Epithelial cell of esophagus (primary cell): Measurements from ENCODE around the gene LGALS3BP.
A peak's percentile ranks its signal among the peaks of the same experiment; 100 is the strongest.

Experiments
- DNase-seq: peaks from one replicate; pipeline ENCODE4 v3.0.0; 2010; ENCODE audit warnings: low read depth
- H3K4me3 ChIP-seq: 2 replicates; pipeline ENCODE4 v1.5.1; 2011; ENCODE audit warnings: mild to moderate bottlenecking, low read length, control low read depth
- TF ChIP-seq, protein P1 (sequence below): IDR thresholded peaks from 2 replicates; pipeline ENCODE4 v1.5.1; 2011; ENCODE audit warnings: low read depth, mild to moderate bottlenecking, low read length, control low read depth, inconsistent platforms; ENCODE audit not compliant: insufficient read depth; ENCODE audit errors: missing control alignments

LGALS3BP gene

DNA sequence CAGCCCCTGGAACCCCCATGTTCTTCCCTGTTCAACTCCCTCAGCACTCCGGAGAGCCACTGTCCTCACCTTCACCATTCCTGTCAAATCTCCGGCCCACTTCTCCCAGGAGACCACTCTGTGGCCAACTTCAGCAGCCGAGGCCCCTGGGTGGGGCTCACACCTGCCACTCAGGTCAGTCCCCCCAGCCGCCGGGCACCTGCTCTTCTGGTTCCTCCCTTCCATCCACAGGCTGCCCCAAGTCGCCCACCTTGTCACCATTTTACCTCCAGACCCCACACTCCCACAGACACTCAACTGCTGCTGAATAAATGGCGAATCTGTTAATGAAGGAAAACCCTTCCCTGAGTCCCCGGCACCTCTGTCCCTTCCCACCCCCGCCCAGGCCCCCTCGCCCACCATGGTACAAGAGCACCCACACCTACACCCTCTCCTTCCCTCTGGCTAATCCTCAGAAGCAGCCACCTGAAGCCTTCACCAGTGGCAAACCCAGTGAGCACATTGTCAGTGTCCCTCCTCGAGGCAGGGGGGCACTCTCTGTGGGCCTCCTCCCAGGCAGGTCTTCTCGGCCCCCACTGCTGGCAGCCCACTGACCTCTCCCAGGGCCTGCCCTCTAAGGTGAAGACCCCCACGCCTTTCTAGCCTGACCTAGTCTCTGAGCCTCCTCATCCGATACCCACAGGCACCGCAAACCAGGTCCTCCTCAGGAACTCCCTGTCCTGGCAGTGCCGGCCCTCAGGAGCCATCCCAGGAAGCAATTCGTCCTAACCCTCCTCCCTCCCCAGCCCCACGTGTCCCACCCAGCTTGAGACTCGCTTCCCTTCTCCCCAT, 21.7 kb upstream of the LGALS3BP start:
- no peak for DNase-seq
- no peak overlapping the region for H3K4me3 ChIP-seq
- TF ChIP-seq, protein P1, sequence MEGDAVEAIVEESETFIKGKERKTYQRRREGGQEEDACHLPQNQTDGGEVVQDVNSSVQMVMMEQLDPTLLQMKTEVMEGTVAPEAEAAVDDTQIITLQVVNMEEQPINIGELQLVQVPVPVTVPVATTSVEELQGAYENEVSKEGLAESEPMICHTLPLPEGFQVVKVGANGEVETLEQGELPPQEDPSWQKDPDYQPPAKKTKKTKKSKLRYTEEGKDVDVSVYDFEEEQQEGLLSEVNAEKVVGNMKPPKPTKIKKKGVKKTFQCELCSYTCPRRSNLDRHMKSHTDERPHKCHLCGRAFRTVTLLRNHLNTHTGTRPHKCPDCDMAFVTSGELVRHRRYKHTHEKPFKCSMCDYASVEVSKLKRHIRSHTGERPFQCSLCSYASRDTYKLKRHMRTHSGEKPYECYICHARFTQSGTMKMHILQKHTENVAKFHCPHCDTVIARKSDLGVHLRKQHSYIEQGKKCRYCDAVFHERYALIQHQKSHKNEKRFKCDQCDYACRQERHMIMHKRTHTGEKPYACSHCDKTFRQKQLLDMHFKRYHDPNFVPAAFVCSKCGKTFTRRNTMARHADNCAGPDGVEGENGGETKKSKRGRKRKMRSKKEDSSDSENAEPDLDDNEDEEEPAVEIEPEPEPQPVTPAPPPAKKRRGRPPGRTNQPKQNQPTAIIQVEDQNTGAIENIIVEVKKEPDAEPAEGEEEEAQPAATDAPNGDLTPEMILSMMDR: no peak

DNA sequence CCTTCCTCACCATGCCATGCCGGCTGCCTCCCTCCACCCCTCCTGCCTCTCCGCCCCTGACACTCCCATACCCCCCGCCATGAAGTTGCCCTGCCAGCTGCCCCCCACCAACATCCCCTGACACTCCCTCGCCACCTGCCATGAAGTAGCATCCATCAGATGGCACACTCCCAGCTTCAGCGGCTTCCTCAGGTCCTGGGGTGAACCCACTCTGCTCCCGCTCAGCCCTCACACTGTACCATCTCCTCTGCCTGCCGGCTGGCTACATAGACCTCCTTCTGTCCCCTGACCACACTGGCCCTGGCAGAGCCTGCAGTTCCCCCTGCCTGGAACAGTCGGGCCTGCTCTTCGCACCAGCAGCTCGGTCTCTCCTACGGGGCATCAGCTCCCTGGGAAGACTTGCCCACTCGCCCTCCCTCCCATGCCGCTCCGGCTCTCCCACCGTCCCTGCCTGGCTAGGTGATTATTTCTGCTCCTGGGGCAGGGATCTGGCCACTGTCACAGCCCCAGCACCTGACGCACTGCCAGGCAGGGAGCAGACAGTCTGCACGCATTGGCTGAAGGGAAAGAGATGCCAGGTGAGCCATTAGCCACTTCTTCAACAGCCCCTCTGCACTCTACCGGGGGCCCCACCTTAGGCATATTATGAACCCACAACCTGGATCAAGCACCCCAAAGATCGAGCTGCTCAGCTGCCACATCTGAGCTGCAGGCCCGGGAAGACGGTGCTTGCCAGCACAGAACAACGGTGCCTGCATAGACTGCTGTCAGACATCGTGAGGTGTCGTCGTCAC, 20.9 kb upstream of the LGALS3BP start:
- no peak for DNase-seq
- TF ChIP-seq, protein P1: no peak
- no peak overlapping the region for H3K4me3 ChIP-seq

DNA sequence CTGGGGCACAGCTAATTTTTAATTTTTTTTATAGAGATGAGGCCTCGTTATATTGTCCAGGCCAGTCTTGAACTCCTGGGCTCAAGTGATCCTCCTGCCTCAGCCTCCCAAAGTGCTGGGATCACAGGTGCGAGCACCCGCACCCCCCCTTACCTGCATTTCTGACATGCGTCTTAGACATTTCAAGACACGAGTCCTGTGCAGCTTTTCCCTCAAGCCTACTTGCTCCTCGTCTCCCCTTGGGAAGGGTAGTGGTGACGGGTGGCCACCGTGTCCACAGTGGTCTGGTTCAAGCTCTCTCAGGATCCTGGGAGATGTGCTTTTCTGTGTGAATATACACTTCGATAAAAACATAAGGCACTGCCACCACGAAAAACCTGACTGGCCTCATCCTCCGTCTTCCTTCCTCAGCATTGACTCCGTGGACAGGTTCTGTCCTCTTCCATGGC, 20.2 kb upstream of the LGALS3BP start:
- DNase-seq: no peak
- no peak overlapping the region for H3K4me3 ChIP-seq
- TF ChIP-seq, protein P1: no peak

DNA sequence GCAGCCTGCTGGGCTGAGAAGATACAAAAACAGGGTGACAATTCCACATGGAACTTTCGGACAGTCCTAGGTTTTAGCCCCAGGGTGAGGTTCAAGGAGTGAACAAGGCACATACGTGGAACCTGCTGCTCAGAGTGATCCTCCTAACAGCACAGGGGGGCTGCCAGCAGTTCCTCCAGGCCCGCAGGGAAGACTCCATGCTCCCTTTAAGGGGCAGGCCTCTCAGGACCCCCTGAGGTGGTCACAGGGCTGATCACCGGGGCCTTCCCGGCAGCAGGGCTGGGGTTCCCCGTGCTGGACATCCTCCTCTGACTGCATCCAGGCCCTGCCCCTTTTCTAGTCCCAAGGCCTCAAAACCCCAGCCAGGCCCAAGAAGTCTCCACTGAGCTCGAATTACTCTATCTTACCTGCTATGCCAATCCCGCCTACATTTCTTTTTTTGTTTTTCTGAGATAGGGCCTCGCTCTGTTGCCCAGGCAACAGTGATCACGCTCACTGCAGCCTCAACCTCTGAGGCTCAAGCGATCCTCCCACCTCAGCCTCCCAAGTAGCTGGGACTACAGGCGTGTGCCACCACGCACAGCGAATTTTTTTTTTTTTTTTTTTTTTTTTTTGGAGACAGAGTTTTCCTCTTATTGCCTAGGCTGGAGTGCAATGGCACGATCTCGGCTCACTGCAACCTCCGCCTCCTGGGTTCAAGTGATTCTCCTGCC, 19.5 kb upstream of the LGALS3BP start:
- no peak overlapping the region for H3K4me3 ChIP-seq
- DNase-seq: no peak
- TF ChIP-seq, protein P1: no peak

DNA sequence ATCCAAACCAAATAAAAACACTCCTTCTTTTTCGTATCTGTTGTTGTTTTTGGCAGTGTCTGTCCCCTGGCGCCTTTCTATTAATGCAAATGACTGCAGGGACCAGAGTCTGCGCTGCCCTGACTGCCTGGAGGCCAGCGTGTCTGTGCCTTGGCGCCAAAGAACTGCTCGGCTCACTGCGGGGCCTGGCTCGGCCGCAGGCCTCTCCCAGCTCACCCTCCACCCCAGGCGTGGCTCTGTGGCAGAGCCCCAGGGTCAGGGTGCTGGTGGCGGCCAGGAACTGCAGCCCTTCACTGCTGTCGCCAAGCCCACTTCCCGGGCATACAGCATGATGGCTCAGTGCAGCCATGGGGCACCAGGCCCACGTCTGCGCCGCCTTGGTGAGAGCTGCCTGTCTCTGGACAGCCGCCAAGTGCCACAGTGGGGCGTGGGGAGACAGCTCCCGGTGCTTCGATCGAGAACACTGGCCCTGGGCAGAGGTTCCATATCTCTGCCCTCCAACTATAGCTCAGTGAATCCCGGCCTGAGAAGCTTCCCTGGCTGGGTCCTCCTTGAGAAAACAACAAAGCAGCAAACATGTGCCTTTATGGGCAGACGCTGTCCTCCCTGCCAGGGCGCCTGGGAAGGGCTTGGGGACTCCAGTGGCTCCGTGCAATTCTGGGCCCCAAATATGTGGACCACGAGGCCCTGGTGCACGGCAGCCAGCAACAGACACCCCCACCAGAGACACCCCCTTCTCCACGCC, 18.8 kb upstream of the LGALS3BP start:
- no peak overlapping the region for H3K4me3 ChIP-seq
- DNase-seq: peak; percentile 24
- TF ChIP-seq, protein P1: no peak

DNA sequence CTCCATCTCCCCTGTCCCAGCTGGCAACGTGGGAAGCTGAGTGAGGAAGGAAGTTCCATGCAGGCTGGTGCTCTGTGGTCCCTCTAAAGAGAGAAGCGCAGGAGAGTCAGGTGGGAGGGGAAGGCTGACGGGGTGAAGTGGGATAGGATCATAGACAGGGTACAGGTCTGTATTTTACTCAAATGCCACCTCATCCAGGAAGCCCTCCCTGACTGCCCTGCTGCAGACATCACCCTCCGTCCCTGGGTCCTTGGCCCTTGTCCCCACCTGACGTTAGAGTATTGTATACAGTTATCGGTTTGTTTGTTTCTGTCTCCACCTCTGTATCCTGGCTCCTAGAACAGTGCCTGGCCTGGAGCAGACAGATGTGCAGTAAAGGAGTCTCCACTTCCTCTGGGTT, 18.2 kb upstream of the LGALS3BP start:
- TF ChIP-seq, protein P1: no peak
- no peak for DNase-seq
- no peak overlapping the region for H3K4me3 ChIP-seq
